Vagina (tissue), 2 donors: ENCODE results near the gene ARHGAP10. TPM values are rescaled to one million over a fixed set of nuclear protein-coding genes. Genes with fewer than 3 reads are reported as not detected.

Experiments used
- DNase-seq, 2 donors: peaks; one replicate each; pipeline ENCODE4 v3.0.0-alpha.2; 2017; ENCODE audit errors: extremely low spot score in 2 of 2
- H3K27ac ChIP-seq: fragments of 200-600 bp; sonication (generic); one replicate; pipeline ENCODE4 v1.5.1; 2019
- H3K27me3 ChIP-seq: fragments of 200-600 bp; sonication (generic); one replicate; pipeline ENCODE4 v1.5.1; 2019
- H3K36me3 ChIP-seq, 2 donors: fragments of 200-600 bp; sonication (generic); one replicate each; pipeline ENCODE4 v1.5.1; 2017 to 2019
- H3K4me1 ChIP-seq: fragments of 200-600 bp; sonication (generic); one replicate; pipeline ENCODE4 v1.5.1; 2019
- H3K4me3 ChIP-seq, 2 donors: fragments of 200-600 bp; sonication (generic); 1 replicate in 1 of 2; 2 replicates in 1 of 2; pipeline ENCODE4 v1.5.1; 2016 to 2019
- H3K9me3 ChIP-seq: fragments of 200-600 bp; sonication (generic); one replicate; pipeline ENCODE4 v1.5.1; 2019
- CTCF ChIP-seq, 3 experiments: fragments of 450-650 bp in 2 of 3; fragments of 200-600 bp in 1 of 3; sonication (generic) in 1 of 3; IDR thresholded peaks; one replicate each; pipeline ENCODE4 v1.5.1; 2017 to 2019; ENCODE audit warnings: antibody characterized with exemption in 3 of 3, mild to moderate bottlenecking in 2 of 3, moderate library complexity in 2 of 3
- POLR2A ChIP-seq, 2 donors: fragments of 450-650 bp; IDR thresholded peaks; one replicate each; pipeline ENCODE4 v1.6.1; 2017; ENCODE audit warnings: antibody characterized with exemption in 2 of 2, mild to moderate bottlenecking in 2 of 2, moderate library complexity in 2 of 2
- POLR2AphosphoS5 ChIP-seq, 2 donors: sonication (generic); formaldehyde crosslinking; IDR thresholded peaks; one replicate each; pipeline ENCODE4 v1.9.0; 2017; ENCODE audit warnings: antibody characterized with exemption in 2 of 2, mild to moderate bottlenecking in 2 of 2, low read depth in 1 of 2; ENCODE audit not compliant: insufficient read depth in 1 of 2
- intact Hi-C: fragments of 100-400 bp; cut with DNase I; formaldehyde crosslinking; loops from one replicate; pipeline ENCODE4 v1.15.1; 2023
- total RNA-seq: library from RNA; depleted of rRNA; stranded (reverse); fragments of >200 nt; gene quantifications from one replicate; pipeline ENCODE4 v1.2.3, GENCODE V29; 2016

Gene ARHGAP10
- total RNA-seq, 1 donor from 2014 or later: 55.5 TPM

- Histone ChIP-seq H3K36me3 (no peaks in the 10 kb centered on the region), H3K4me1 (peaks cover 65% of the 10 kb centered on the region), H3K27me3 (no peaks in the 10 kb centered on the region), H3K4me3 (no peak overlapping the region), H3K9me3 (no peaks in the 10 kb centered on the region), H3K27ac (no peak overlapping the region)
- intact Hi-C loops: no loop called here
- TF ChIP-seq POLR2A (IDR thresholded peaks at IDR 0.05): no peak
- no peak for TF ChIP-seq POLR2AphosphoS5 (IDR thresholded peaks at IDR 0.05; ENCODE audit: insufficient read depth in 1 of 2, low read depth in 1 of 2)
- no peak for TF ChIP-seq CTCF (IDR thresholded peaks at IDR 0.05)
- DNase-seq: no peak
Observed at GRCh38 chr4:147780137-147780777, 48.4 kb downstream of the ARHGAP10 start.

GRCh38 chr4:147782087-147782781 lies 50.3 kb downstream of the ARHGAP10 start:
- intact Hi-C loops: no loop called here
- no peaks in the 10 kb centered on the region for H3K27me3 ChIP-seq
- H3K27ac ChIP-seq: no peak overlapping the region
- H3K4me1 ChIP-seq: peaks cover 66% of the 10 kb centered on the region
- no peak overlapping the region for H3K4me3 ChIP-seq
- DNase-seq: no peak
- no peaks in the 10 kb centered on the region for H3K36me3 ChIP-seq
- TF ChIP-seq POLR2AphosphoS5 (IDR thresholded peaks at IDR 0.05; ENCODE audit: insufficient read depth in 1 of 2, low read depth in 1 of 2) (no peak), POLR2A (IDR thresholded peaks at IDR 0.05) (no peak), CTCF (IDR thresholded peaks at IDR 0.05) (no peak)
- H3K9me3 ChIP-seq: no peaks in the 10 kb centered on the region

- TF ChIP-seq POLR2AphosphoS5 (IDR thresholded peaks at IDR 0.05; ENCODE audit: insufficient read depth in 1 of 2, low read depth in 1 of 2) (no peak), CTCF (IDR thresholded peaks at IDR 0.05) (no peak)
- no peak overlapping the region for H3K4me3 ChIP-seq
- DNase-seq: no peak
- H3K4me1 ChIP-seq: peaks cover 63% of the 10 kb centered on the region
- H3K9me3 ChIP-seq: no peaks in the 10 kb centered on the region
- intact Hi-C loops: no loop called here
- no peaks in the 10 kb centered on the region for H3K27me3 ChIP-seq
- H3K36me3 ChIP-seq: no peaks in the 10 kb centered on the region
- no peak overlapping the region for H3K27ac ChIP-seq
Observed at GRCh38 chr4:147785129-147785528, 53.2 kb downstream of the ARHGAP10 start.

GRCh38 chr4:147786031-147786430 lies 54.1 kb downstream of the ARHGAP10 start:
- H3K4me1 ChIP-seq: peaks cover 54% of the 10 kb centered on the region
- DNase-seq: no peak
- intact Hi-C loops: no loop called here
- no peak overlapping the region for H3K4me3 ChIP-seq
- H3K36me3 ChIP-seq: no peaks in the 10 kb centered on the region
- TF ChIP-seq POLR2A (IDR thresholded peaks at IDR 0.05) (no peak), CTCF (IDR thresholded peaks at IDR 0.05) (no peak), POLR2AphosphoS5 (IDR thresholded peaks at IDR 0.05; ENCODE audit: insufficient read depth in 1 of 2, low read depth in 1 of 2) (no peak)
- H3K9me3 ChIP-seq: no peaks in the 10 kb centered on the region
- no peaks in the 10 kb centered on the region for H3K27me3 ChIP-seq
- H3K27ac ChIP-seq: no peak overlapping the region

GRCh38 chr4:147786531-147786930 lies 54.6 kb downstream of the ARHGAP10 start:
- H3K4me3 ChIP-seq: no peak overlapping the region
- H3K27ac ChIP-seq: no peak overlapping the region
- no peak for DNase-seq
- H3K4me1 ChIP-seq: peaks cover 52% of the 10 kb centered on the region
- H3K9me3 ChIP-seq: no peaks in the 10 kb centered on the region
- TF ChIP-seq CTCF (IDR thresholded peaks at IDR 0.05): no peak
- no peak for TF ChIP-seq POLR2A (IDR thresholded peaks at IDR 0.05)
- no peak for TF ChIP-seq POLR2AphosphoS5 (IDR thresholded peaks at IDR 0.05; ENCODE audit: insufficient read depth in 1 of 2, low read depth in 1 of 2)
- no peaks in the 10 kb centered on the region for H3K27me3 ChIP-seq
- intact Hi-C loops: no loop called here
- no peaks in the 10 kb centered on the region for H3K36me3 ChIP-seq
